ENCODE data around the gene OR8B12.

The OR8B12 gene

GRCh38 chr11:124538019-124538418 is 5.4 kb downstream of the OR8B12 start:
- TF ChIP-seq RAD21 (IDR thresholded peaks at IDR 0.05; ENCODE audit: low read depth) = no peak
- TF ChIP-seq NFIC (IDR thresholded peaks at IDR 0.05) = no peak
- no peak for TF ChIP-seq REST (IDR thresholded peaks at IDR 0.05; ENCODE audit: low read depth)
- TF ChIP-seq CREB1 (IDR thresholded peaks at IDR 0.05; ENCODE audit: low read depth) = no peak
- no peak for TF ChIP-seq TCF12 (IDR thresholded peaks at IDR 0.05; ENCODE audit: low read depth)
- TF ChIP-seq FOXM1 (IDR thresholded peaks at IDR 0.05; ENCODE audit: borderline replicate concordance, low read depth) = no peak
- TF ChIP-seq TAF1 (IDR thresholded peaks at IDR 0.05; ENCODE audit: low read depth) = no peak
- no peak for TF ChIP-seq YY1 (IDR thresholded peaks at IDR 0.05; ENCODE audit: low read depth)
- no peak for TF ChIP-seq USF1 (IDR thresholded peaks at IDR 0.05)
- no peak for TF ChIP-seq TEAD4 (IDR thresholded peaks at IDR 0.05)

- TF ChIP-seq NFIC (IDR thresholded peaks at IDR 0.05) (no peak), MAX (IDR thresholded peaks at IDR 0.05) (no peak), USF1 (IDR thresholded peaks at IDR 0.05) (no peak)
Measured at GRCh38 chr11:124536520-124536919, 6.9 kb downstream of the OR8B12 start.

GRCh38 chr11:124535552-124536232 is 7.8 kb downstream of the OR8B12 start:
- TF ChIP-seq CEBPB (IDR thresholded peaks at IDR 0.05) = no peak

- no peak for TF ChIP-seq YY1 (IDR thresholded peaks at IDR 0.05; ENCODE audit: low read depth)
Measured at GRCh38 chr11:124534051-124534450, 9.4 kb downstream of the OR8B12 start.

- no peak for TF ChIP-seq REST (IDR thresholded peaks at IDR 0.05; ENCODE audit: low read depth)
Measured at GRCh38 chr11:124533626-124534025, 9.8 kb downstream of the OR8B12 start.

- no peak for TF ChIP-seq REST (IDR thresholded peaks at IDR 0.05; ENCODE audit: low read depth)
- TF ChIP-seq TAF1 (IDR thresholded peaks at IDR 0.05; ENCODE audit: low read depth) = no peak
- no peak for TF ChIP-seq CEBPB (IDR thresholded peaks at IDR 0.05)
- TF ChIP-seq TCF12 (IDR thresholded peaks at IDR 0.05; ENCODE audit: low read depth) = no peak
- no peak for TF ChIP-seq RAD21 (IDR thresholded peaks at IDR 0.05; ENCODE audit: low read depth)
- TF ChIP-seq CREB1 (IDR thresholded peaks at IDR 0.05; ENCODE audit: low read depth) = no peak
- TF ChIP-seq USF1 (IDR thresholded peaks at IDR 0.05) = no peak
- TF ChIP-seq TEAD4 (IDR thresholded peaks at IDR 0.05) = no peak
- TF ChIP-seq YY1 (IDR thresholded peaks at IDR 0.05; ENCODE audit: low read depth) = no peak
- TF ChIP-seq ZBTB7A (IDR thresholded peaks at IDR 0.05; ENCODE audit: low read depth) = no peak
Measured at GRCh38 chr11:124520550-124520854, 23.0 kb downstream of the OR8B12 start.
